ENCODE results near the gene PKN1. TPM values are rescaled to one million over a fixed set of nuclear protein-coding genes. Genes with fewer than 3 reads are reported as not detected.

Gene PKN1
- 126 and 147 TPM in 2 replicates for total RNA-seq

DNA sequence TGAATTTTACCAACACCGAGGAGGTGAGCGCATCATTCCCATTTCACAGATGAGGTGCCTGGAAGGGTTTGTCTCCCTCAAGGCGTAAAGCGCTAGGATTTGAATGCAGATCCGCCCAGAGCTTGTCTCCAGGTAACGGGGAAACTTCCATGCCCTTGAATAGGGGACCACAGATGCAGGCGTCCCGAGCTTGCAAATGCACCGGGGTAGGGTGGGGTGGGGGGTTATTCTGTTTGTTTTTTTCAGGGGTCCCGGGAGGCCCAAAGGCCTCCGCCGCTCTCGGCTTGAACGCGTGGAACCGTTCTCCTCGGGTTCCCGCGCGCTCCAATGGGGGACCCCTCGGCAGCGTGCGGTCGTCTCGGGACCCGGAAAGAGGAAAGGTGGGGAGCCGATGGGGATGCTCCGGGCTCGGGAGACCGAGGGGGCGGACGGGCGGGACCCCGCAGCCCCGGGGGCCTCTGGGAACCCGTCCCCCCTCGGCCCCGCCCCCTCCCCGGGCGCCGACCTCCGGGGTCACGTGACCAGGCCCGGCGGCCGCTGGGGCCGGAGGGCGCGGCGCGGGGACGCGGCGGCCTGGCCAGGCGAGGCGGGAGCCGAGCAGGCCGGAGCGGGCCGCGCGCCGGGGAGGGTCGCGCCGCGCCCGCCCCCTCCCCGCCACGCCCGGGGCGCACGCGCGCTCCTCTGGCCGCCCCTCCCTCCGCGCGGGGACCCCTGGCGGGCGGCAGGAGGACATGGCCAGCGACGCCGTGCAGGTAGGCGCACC is at the start of gene PKN1:
Gene PKN1, plus strand, starts transcription at position 516 of the 763 bp plus-strand sequence. Its CDS starts 216 bp downstream, at position 732.

DNA sequence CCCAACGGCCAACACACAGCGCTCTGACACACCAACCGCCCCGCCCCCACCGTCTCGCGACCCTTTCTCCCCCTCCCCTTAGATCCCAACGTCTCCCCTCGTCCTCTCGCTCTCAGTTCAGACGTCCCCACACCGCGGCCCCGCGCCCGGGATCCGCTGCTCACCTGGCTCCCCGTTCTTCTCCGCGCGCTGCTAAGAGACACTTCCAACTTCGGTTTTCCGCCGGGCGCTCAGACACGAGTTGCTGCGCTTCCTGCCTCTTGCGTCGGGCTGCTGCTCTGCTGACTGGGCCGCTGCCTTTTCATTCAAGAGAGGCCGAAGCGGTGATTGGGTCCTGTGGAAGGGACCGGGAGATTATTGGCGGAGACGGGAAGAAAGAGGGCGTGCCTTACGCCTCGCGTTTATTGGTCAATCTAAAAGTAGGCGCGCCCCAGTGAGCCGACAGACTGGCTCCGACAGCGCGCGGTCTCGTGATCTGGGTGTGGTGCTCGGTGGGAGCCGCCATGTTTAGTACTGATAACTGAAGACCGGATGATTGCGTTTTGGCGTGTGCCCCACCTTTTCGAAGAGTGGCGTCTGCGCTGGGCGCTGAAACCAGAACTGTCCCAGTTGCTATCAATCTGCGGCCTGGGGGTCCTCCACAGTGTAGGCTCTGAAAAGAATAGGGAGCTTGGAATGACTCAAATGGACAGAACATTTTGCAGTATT is 13.8 kb upstream of the PKN1 start, which contains the start of gene DDX39A:
Gene DDX39A, minus strand, starts transcription at position 236 of the 708 bp plus-strand sequence. CDS start 6,121 bp downstream, outside the sequence.

GRCh38 chr19:14475251-14476073 is 42.4 kb downstream of the PKN1 start, which contains the start of gene PTGER1:
Gene PTGER1 (minus strand): TSS chr19:14475354. CDS start chr19:14474320, 1,034 bp downstream.

DNA sequence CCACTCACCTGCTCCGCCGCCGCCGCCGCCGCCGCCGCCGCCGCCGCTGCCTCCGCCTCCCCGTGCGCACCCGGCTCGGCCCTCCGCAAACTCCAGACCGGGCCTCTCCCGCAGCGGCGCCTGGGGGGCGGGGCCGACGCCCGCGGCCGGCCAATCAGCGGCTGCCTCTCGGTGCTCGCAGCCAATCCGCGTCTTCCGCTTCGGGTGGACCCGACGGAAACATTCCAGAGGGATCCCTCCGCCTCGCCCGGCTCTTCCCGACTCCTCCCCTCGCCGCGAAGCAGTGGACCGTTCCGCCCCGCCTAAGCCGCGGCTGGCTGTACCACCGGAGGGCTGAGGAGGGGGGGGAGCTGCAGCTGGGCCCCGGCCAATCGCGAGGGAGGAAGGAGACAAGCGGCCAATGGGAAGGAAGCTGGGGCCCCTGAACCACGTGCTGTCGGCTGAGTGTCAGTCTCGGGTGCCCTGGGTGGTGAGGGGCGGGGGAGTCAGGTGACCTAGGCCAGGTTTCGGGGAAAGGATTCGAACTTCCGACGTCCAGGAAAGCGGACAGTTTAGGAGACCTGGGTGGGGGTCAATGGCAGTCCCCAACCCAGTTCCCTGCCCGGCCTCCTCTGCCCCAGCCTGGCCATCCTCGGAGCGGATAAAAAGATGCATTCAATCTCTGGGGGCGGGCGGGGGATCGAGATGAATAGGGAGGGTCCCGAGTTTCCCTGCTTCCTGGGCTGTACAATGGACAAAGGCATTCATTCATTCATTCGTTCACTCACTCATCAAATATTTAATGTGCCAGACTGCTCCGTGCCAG is 63.1 kb downstream of the PKN1 start, which contains the start of gene GIPC1:
Gene GIPC1, minus strand, starts transcription at position 99 of the 805 bp plus-strand sequence. CDS start 13,151 bp downstream, outside the sequence.

DNA sequence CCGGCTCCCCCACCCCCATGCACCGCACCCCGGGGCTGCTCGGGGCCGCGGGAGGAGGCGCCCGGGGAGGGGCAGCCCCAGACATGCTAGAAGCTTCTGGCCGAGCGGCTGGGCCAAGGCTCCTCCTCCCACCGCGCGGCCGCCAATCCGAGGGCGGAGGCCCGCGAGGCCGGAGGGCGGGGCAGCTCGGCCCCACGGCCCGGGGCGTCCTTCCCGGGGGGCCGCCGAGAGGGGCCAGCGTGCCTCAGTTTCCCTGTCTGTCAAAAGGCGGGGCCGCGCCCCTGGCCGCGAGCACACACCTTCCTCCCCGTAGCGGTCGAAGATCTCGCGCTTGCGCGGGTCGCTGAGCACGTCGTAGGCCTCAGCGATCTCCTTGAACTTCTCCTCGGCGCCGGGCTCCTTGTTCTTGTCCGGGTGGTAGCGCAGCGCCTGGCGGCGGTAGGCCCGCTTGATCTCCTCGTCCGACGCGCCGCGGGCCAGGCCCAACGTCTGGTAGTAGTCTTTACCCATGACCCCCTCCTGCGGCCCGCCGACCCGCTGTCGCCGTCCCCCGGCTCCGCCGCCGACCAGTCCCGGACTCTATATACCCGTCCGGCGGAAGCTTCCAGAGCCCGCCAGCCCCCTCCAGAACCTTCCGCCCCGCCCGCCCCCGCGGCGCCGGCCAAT is 84.9 kb downstream of the PKN1 start, which contains the start of gene DNAJB1:
Gene DNAJB1, minus strand, starts transcription at position 558 of the 666 bp plus-strand sequence. Its CDS starts 48 bp downstream, at position 510.

Small RNA genes within 50 kb of the gene (small RNA-seq; reads per million reads assigned to genes)
- not detected for gene SNRPGP15

Other genes starting within 250 kb of the PKN1 start
- 1.4 and 1.8 TPM in 2 replicates for gene ADGRL1, start 227.1 kb upstream of the PKN1 start, total RNA-seq
- gene ADGRE5, start 51.9 kb upstream of the PKN1 start, total RNA-seq: 34.9 and 60.0 TPM in 2 replicates
- 73.9 and 99.9 TPM in 2 replicates for gene DDX39A, start 14.0 kb upstream of the PKN1 start, total RNA-seq
- gene PTGER1, start 42.0 kb downstream of the PKN1 start, total RNA-seq: 1.8 and 12.5 TPM in 2 replicates
- gene GIPC1, start 62.8 kb downstream of the PKN1 start, total RNA-seq: 82.7 and 112 TPM in 2 replicates
- gene DNAJB1, start 85.1 kb downstream of the PKN1 start, total RNA-seq: 58.4 and 66.5 TPM in 2 replicates
- gene TECR, start 96.3 kb downstream of the PKN1 start, total RNA-seq: 39.1 and 40.1 TPM in 2 replicates
- 200 and 337 TPM in 2 replicates for gene NDUFB7, start 138.8 kb downstream of the PKN1 start, total RNA-seq
- under 0.01 TPM in 1 of 2 replicates, not detected in the other for gene CLEC17A, start 149.8 kb downstream of the PKN1 start, total RNA-seq
- under 0.01 TPM in 1 of 2 replicates, not detected in the other for gene ADGRE3, start 241.5 kb downstream of the PKN1 start, total RNA-seq

Data from subcutaneous preadipocyte (primary cell).